A673 (cell line): ENCODE results near the gene KAT14.

Source experiments
- CTCF ChIP-seq: fragments of 300-800, 200-600 bp; sonication (generic); conservative IDR thresholded peaks from 2 replicates; pipeline ENCODE4 v1.5.1; 2017; ENCODE audit warnings: low read depth, mild to moderate bottlenecking, antibody characterized with exemption, low read length, moderate library complexity, mixed read lengths
- EZH2 ChIP-seq: fragments of 200-600 bp; sonication (generic); IDR thresholded peaks from 2 replicates; pipeline ENCODE4 v1.6.1; 2017; ENCODE audit warnings: borderline replicate concordance, low read depth, mild to moderate bottlenecking, mixed read lengths, antibody characterized with exemption, low read length; ENCODE audit not compliant: poor library complexity, severe bottlenecking

- TF ChIP-seq CTCF, result no peak
- TF ChIP-seq EZH2, result no peak
Measured at GRCh38 chr20:18137412-18138265, at the start of gene KAT14, which contains the start of gene PET117.
